GM19395 (cell line): ENCODE results near the gene TNS2.

Source experiments
- ATAC-seq: cut with Tn5 transposase; IDR thresholded peaks from one replicate; pipeline ENCODE4 v1.9.1; 2021; ENCODE audit warnings: mild to moderate bottlenecking, moderate library complexity; ENCODE audit not compliant: unreplicated experiment

The TNS2 gene

DNA sequence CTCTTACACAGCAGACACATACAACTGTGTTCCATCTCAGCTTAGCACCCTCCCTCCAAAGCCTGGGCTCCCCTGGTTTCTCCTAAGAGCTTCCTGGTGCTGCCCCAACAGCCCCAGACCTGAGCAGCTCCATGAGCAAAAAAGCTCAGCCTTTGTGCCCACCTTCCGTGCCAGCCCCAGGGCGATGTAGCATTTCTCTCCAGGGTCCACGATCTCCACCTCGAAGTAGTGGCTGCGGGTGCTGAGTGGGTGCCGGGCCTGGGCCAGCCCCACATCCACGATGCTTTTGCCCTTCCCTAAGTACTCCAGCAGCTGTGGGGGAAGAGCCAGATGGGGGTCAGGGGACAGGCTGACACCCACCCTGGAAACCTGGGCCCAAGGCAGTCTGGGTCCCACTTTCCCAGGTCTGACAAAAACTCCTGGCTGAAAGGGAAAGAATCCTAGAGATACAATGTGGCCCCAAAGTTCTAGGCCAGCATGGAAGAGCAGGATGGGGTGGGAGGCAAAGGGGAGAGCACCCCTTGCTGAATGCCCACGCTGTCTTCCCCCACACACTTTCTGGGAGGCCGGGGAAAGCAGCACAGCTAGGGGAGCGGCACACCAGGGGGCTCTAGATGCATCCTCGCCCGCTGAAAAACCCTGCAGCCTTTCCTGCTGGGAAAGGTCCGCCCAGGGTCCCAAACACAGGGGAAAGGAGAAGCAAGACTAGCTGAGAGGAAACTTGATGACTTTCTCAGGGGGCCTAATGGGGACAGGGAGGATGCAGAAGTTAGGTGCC is 18.3 kb downstream of the TNS2 start:
- no peak for ATAC-seq

DNA sequence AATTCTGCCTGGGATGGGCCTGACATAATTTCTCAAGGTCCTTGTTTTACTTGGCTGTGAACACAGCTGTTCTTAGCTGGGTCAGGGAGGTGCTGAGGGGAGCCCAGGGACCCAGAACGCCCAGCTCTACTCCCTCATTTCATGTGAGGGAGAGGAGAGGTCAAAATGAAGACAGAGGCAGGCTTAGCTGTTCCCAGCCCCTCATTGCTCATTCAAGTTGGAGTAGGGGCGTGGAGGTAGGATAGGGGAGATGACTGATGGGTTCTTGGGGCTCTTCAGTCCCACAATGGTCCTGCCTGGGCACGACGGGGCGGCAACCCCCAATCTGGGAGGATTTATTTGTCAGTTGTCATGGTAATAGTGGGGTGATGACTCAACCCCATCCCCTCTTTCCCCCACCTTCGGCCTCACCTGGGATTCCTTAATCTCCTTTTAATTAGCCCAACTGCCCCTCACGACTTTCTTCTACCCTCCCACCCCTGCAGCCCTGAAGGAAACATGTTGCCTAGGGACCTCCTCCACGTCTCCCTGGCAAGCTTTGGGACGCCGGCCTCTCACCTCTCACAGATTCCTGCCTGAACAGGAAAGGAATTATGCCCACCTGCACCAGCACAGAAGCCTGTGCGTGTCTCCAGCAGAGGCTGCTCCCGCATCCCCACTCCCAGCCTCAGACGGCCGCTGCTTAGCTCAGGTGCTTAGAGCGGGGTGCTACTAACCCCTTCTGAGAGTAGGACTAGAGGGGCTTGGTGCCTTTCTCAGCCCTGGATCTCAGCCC is 19.1 kb downstream of the TNS2 start:
- ATAC-seq = no peak

DNA sequence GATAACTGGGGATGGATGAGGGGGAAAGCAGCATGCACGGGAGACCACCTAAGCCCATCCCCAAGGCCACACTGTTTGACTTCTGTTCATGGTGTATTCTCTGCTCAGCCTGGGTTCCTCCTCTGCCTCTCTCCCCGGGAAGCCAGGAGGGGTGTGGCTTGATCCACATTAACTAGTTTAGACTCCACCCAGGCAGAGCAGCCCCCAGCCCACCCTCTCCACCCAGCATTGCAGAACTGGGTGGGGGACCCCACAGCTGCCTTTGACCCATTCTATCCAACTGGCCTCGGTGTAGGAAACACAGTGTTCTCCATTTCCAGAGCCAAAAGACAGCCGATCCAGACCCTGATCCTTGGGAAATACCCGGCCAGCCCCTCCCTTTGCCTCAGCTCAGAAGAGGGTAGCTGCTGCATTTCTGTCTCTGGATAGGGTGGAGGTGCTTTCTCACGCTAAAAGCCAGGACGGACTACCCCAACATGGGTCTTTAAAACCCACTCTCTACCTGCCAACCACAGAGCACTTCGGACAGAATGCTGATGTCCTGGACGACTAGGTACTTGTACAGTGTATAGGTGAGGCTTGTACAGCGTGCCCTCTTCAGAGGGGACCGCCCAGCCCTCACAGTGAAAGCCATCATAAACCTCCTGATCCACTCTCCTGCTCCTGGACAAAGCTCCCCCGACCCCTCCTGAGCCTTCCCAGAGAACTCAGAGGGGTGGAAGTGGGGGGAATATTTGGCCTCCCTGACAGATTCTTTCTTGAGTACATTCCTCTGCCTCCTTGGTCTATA is 20.0 kb downstream of the TNS2 start:
- ATAC-seq = no peak

DNA sequence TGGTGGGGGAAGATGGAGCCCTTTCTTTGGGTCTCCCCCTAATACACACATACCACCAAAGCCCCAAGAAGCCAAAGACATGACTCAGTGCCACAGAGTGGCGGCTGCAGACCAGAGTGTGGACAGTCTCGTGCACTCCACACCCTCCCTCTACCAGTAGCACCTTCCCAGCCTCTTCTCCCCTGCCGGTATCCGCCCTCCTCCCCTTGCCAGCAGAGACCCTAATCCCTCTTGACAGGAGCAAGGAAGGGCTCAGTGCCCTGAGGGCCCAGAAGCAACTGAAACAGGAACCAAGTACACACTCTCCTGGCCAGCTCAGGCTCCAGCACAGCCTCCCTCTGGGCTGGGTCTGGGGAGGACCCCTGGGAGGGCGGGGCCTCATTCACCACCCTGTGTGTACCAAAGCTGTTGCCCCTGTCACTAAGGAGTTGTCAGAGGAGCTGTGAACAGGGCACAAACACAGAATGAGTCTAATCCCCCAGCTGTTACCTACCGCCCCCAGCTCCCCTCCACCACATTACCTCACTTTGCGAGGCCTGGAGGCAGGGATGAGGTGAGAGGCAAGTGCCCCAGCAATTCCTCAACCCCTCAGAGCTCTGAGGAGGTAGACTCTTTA is 21.1 kb downstream of the TNS2 start:
- no peak for ATAC-seq

DNA sequence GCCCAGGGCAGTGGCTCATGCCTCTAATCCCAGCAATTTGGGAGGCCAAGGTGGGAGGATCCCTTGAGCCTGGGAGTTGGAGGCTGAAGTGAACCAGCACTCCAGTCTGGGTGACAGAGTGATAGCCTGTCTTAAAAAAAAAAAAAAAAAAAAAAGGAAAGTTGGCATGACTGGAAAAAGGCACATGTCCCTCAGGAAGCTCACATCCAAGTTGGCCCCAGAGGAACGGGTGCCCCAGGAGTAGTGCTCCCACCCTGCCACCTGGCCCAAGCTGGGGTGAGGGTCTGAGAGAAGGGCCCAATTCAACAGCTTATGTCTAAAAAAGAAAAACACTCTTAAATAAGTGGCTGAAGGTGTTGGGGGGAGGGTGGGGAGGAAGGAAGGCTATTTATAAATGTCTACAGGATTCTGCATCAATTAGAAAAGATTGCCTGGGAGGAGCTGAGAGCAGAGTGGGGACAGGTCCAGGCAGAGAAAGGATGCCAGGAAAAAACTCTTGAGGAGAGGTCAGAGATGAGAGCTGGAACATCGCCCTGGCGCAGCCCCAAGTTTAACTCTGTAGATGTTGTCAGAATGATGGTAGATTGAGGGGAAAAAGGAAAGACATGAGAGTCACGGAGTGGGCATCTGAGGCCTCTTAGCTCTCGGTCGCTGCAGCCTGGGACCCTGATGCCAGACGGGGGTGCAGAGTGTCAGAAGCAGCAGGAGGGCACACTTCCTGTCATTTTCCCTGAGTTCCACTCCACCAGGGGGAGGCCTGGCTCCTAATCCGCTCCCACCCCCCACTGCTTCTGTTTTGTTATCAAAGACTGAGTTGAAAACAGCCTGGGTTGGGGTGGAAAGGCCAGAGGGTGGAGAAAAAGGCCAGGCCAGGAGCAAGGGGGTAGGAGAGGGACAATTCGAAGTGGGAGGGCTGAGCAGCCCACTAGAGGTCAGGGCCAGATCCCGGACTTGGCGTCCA is 22.0 kb downstream of the TNS2 start:
- ATAC-seq = no peak

DNA sequence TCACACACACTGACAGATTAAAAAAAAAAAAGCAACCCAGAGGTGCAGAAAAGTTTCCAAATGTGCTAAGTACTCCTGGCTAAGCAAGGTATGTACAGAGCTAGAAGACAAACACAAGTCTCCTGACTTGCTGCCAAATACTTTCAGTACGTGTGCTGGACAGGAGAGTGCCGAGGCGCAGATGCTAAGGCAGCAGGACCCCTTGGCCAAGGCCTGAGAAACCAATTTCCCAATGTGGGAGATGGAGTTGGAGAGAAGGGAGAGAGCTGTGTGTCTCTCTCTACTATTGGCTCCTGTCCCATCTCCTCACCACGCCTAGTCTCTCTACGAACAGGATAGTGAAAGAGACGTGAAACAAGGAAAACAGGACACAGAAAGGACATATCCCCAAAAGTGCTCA is 24.0 kb downstream of the TNS2 start:
- no peak for ATAC-seq

DNA sequence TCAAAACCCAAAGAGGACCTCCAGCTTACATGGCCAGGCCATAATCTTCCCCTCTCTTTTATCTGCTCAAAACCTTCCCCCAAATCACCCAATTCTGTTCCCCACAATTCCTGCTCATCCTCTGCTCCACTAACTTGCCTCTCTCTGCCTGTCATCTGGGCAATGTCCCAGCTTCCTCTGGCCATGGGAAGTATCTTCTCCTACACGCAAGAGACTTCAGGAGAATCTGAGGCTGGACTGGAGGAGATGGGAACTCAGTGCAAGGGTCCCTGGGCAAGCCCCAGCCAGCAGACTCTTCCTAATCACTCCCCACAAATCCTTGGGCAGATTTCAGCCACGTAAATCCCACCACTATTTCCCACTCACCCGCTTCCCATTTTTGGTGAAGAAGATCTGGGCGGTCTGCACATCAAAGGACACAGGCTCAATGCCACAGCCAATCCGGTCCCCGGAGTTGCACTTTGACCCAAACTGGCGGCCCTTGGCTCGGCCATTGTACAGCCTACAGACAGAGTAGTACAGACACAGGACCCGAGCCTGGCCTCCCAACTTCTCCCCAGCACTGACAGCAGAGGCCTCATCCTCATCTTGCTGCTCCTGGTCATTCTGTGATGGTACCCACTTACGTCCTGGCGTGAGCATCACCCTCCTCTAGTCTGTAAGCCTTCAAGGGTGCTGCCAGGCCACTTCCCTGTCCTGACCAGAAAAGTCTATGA is 24.6 kb downstream of the TNS2 start:
- ATAC-seq = no peak

DNA sequence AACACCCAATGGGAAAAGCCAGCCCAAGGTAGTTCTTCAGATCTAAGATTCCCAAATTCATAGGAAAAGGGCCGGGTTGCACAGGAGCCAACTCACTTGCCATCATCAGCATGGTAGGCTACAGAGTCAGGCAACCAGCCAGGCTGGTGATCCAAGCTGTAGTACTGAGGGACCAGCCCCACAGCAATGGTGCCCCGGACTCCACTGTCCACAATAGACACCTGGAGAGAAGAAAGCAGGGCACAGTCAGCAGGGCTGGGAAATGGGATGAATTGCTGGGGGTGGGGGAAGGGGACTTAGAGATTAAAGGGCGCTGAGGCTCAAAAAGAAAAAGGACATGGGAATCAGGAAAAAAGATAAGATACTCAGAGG is 25.1 kb downstream of the TNS2 start:
- no peak for ATAC-seq

DNA sequence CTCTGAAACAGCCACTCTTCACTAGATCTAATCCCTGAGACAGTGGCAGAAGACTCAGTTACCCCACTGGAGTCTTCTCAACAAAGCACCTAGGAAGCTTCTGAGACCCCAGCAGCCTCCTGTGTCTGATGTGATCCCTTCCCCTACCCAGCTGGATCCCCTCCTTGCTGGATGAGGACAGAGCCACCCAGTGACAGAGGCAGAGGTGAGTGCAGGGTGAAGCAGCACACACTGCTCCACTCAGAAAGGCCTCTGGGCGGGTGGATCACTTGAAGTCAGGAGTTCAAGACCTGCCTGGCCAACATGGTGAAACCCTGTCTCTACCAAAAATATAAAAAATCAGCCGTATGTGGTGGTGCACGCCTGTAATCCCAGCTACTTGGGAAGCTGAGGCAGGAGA is 26.6 kb downstream of the TNS2 start:
- no peak for ATAC-seq

DNA sequence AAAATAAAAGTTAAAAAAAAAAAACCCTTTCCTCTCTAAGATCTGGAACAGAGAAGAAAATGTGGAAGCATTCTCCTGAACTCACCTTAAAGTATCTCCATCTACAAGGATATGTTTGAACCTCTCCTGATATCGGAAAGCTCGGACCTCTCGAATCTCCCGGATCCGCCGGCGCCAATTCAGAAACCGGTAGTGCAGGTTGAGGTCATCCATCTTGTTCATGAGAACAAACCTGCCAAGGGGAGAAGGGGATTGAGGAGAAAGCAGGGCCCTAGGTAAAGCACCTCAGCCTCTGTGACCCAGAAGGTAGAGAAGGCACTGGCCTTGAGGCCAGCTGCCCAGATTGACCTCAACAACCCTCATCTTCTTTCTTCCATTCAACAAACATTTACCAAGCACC is 27.2 kb downstream of the TNS2 start:
- no peak for ATAC-seq

DNA sequence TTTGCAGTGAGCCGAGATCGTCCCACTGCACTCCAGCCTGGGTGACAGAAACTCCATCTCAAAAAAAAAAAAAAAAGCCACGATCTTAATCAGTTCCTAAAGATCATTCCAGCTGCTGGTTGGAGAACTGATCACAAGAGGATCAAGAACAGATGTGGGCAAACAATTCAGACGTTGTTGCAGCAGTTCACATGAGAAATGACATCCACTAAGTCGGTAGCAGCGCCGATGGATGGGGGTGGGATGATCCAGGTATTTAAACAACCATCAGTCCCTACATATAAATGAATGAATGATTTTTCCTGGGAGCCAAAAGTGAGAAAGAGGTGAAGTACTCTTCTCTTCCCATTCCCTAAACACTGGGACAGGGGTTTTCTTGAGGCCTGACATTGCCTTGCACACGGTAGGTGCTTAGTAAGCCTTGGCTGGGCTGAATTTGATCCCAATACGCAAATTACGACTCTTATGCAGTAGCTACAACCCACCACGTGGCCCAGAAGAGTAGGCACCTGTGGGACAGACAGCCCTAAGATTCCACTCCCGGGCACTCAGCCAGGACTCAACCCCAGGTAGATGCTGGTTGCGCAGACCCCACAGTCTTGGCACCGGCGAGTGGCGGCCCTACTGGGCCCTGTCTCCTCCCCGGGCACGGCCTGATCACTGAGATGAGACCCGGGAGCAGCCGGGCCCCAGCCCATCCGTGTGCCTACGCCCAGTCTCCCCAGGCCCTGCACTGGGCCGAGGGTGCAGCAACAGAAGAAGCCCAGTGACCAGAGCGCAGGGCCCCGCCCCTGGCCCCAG is 28.8 kb downstream of the TNS2 start:
- ATAC-seq = peak; percentile 41

DNA sequence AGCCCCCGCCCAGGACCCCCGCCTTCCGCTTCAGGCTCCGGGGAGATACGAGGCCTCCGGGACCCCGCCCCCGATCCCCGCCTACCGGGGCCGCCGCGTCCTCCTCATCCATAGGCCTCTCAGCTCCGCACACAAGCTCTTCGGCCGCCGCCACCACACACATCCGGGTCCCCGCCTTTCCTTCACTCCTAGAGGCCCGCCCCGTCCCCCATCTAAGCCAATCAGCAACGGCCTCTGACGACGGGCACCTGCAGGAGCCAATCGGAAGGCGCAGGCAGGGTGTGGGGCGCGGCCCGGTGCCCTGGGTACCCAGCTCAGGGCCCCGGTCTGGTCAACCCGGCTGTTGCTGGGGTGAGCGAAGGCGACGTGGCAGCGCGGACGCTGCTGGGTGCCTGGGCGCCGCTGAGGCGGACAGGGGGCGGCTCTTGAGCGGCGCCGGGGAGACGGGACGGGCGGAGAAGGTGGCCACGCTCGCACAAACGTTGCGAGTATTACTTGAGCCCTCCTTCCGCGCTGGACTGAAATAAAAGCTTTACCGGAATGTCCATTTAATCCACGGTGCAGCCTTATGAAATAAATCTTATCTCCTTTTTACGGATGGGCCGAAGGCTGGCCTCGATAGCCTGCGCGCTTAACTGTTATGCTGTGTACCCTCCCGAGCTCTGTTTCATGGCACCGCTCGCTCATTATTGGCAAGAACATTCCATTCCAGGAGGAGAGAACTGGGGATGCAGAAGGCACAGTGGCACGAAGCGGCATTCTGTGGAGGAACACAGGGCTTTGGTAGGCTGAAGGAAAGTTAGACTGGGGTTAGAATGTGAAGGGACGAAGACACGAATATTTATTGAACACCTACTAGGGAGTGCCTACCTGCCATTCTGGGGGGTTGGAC is 29.6 kb downstream of the TNS2 start, which contains the start of gene SPRYD3:
Gene SPRYD3 (minus strand): TSS at position 165 of the 892 bp plus-strand sequence. CDS start 57 bp downstream, at position 108.
- peak; percentile 97 for ATAC-seq

DNA sequence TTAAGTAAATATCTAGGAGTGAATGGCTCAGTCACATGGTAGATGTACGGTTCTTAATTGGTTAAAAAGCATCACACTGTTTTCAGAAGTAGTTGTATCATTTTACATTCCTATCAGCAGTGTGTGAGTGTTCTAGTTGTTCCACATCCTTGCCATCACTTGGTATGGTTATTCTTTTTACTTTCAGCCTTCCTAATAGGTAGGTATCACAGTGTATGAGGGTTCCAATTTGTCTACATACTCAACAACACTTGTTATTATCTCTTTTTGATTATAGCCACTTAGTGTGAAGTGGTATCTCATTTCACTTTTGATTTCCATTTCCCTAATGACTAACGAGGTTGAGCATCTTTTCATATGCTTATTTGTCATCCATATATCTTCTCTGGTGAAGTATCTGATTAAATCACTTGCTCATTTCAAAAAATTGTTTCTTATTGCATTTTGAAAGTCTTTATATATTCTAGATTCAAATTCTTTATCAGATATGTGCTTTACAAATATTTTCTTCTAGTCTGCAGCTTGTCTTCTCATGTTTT is 32.8 kb downstream of the TNS2 start:
- ATAC-seq = no peak

DNA sequence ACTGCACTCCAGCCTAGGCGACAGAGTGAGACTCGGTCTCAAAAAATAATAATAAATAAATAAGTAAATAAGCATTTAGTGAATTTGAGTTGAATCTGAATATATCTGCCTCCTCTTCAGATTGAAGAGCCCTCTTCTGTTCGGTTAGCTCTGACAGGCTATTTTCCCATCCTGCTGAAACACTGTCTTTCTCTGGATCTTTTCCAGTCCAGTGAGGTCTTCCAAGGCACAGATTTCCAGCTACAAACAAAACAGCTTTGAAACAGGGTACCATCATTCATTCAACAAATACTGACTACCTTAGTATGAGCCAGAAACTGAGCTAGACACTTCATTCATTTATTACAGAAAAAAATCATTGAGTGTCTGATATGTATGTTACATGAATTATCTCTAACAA is 36.5 kb downstream of the TNS2 start:
- no peak for ATAC-seq

DNA sequence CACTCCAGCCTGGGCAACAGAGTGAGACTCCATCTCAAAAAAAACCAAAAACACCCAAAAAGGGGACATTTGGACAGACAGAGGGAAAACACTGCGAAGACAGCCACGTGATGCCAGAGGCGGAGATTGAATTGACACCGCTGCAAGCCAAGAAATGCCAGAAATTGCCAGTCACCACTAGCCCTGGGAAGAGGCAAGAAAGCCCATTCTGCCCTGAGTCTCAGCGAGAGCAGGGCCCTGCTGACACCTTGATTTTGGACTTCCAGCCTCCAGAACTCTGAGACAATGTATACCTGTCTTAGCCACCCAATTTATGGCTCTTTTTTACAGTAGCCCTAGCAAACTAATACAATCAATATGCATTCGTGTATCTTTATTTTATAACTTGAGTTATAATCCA is 40.2 kb downstream of the TNS2 start:
- no peak for ATAC-seq

DNA sequence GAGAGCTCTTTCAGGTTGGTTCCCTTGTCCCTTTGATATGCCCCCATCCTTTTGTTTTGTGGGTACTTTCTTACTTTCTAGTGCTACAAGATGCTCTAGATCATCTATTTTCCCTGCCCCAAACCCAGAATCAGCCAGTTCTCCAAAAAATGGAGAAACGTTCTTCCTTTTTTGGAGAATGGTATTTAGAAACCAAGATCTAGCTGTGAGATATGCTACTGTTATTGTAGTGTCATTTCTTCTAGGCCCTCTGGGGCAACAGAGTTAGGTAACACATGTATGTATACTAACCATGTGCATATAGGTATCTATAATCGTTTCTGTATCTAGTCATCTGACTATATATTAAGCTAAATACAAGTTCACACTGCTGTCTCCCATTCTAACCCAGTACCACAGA is 40.7 kb downstream of the TNS2 start:
- ATAC-seq = no peak

DNA sequence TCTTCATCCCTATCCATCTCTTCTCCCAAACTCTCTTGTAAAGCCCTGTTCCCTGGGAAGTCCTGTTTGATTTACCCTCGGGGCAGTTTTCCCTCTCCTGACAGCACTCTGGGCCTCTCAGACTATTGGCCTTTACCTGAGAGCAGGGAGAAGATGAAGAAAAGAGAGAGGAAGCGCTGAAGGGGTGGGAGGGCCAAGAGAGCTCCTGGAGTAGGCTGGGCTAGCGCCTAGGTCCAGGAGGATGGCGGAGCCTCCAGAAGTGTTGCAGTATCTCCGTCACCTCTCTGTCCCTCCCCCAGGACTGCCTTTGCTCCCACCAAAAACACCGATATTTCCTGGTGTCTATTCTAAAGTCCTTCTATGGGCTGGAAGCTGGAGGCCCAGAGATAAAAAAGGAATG is 41.9 kb downstream of the TNS2 start:
- no peak for ATAC-seq
